Gastroesophageal sphincter (tissue), 4 donors: ENCODE measurements around the gene ADPRM. TPM values are rescaled to one million over a fixed set of nuclear protein-coding genes. Genes with fewer than 3 reads are reported as not detected.

Experiments
- ATAC-seq: fragments of 150-250 bp; one replicate; pipeline ENCODE4 v1.9.1; 2016; ENCODE audit warnings: mild to moderate bottlenecking, moderate library complexity
- H3K27ac ChIP-seq, 4 donors: fragments of 200-600 bp; sonication (generic) in 3 of 4; 1 replicate in 3 of 4; 2 replicates in 1 of 4; pipeline ENCODE4 v1.5.1; 2016 to 2019
- H3K27me3 ChIP-seq: fragments of 200-600 bp; sonication (generic); one replicate; pipeline ENCODE4 v1.5.1; 2019
- H3K36me3 ChIP-seq, 2 donors: fragments of 200-600 bp; sonication (generic); one replicate each; pipeline ENCODE4 v1.5.1; 2019; ENCODE audit warnings: control low read depth in 1 of 2
- H3K4me1 ChIP-seq, 3 donors: fragments of 200-600 bp; sonication (generic); 1 replicate in 2 of 3; 2 replicates in 1 of 3; pipeline ENCODE4 v1.5.1; 2016 to 2019; ENCODE audit warnings: control low read depth in 2 of 3
- H3K4me3 ChIP-seq, 2 donors: fragments of 200-600 bp; sonication (generic); one replicate each; pipeline ENCODE4 v1.5.1; 2019; ENCODE audit warnings: mild to moderate bottlenecking in 1 of 2, moderate library complexity in 1 of 2
- H3K9me3 ChIP-seq, 3 donors: fragments of 200-600 bp; sonication (generic); one replicate each; pipeline ENCODE4 v1.5.1; 2017 to 2019; ENCODE audit warnings: control low read depth in 2 of 3
- CTCF ChIP-seq, 4 experiments: fragments of 200-600 bp in 2 of 4; fragments of 450-650 bp in 2 of 4; sonication (generic) in 1 of 4; IDR thresholded peaks; one replicate each; pipeline ENCODE4 v1.5.1; 2017 to 2019; ENCODE audit warnings: antibody characterized with exemption in 4 of 4, mild to moderate bottlenecking in 2 of 4, moderate library complexity in 2 of 4
- EP300 ChIP-seq: sonication (generic); formaldehyde crosslinking; IDR thresholded peaks from one replicate; pipeline ENCODE4 v1.6.1; 2017; ENCODE audit warnings: antibody characterized with exemption, mild to moderate bottlenecking
- POLR2A ChIP-seq, 2 donors: fragments of 450-650 bp; IDR thresholded peaks; one replicate each; pipeline ENCODE4 v1.6.1; 2017; ENCODE audit warnings: antibody characterized with exemption in 2 of 2, mild to moderate bottlenecking in 2 of 2, moderate library complexity in 1 of 2
- POLR2AphosphoS5 ChIP-seq: sonication (generic); formaldehyde crosslinking; IDR thresholded peaks from one replicate; pipeline ENCODE4 v1.6.1; 2017; ENCODE audit warnings: antibody characterized with exemption
- WGBS, 2 donors: methylation state at CpG; one replicate each; pipeline ENCODE4 v1.1.5; 2018; ENCODE audit warnings: low coverage in 1 of 2; 5-methylcytosine and 5-hydroxymethylcytosine counted together
- total RNA-seq, 4 donors: library from RNA; depleted of rRNA; stranded (reverse); fragments of >200 nt; gene quantifications; one replicate each; pipeline ENCODE4 v1.1.0, GENCODE V29; 2016

ADPRM gene
- total RNA-seq, 4 donors from 2014 or later: 8.3 to 13.2 (median 9.5) TPM

- Histone ChIP-seq H3K27me3 (no peaks in the 10 kb centered on the region), H3K36me3 (peaks cover 0 to 13% of the 10 kb centered on the region in 2 donors), H3K4me3 (no peak overlapping the region), H3K9me3 (no peaks in the 10 kb centered on the region), H3K27ac (no peak overlapping the region), H3K4me1 (no peaks in the 10 kb centered on the region)
- TF ChIP-seq POLR2AphosphoS5: no peak
- no peak for TF ChIP-seq EP300
- TF ChIP-seq CTCF (IDR thresholded peaks at IDR 0.05): no peak
- no peak for TF ChIP-seq POLR2A (IDR thresholded peaks at IDR 0.05)
- no peak for ATAC-seq
- 50 to 63% methylated on average over 1 of the region's 1 CpG for WGBS, 2 donors
Observed at GRCh38 chr17:10668775-10669174, 28.6 kb upstream of the ADPRM start.

DNA sequence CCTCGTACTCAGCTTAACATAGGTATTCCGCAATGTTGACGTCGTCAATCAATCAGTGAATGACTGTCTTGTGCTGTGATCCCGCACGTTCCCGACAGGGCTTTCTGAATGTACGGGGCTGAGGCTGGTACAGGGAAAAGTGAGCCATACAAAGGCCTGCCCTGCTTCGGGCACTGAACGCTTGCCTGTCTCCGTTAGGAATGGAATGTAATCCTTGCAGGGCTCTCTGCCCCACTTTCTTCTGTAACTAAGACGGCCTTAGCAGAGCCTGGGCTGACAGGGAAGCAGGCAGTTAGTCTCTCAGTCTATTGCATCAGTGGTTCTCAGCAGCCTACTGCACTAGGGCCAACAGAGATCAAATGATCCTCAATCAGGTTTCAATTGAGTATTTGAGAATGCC, 24.1 kb upstream of the ADPRM start:
- Histone ChIP-seq H3K27ac (peak overlapping the region in 2 of 4 donors; percentile 37 to 52), H3K4me3 (no peak overlapping the region), H3K36me3 (peaks cover 0 to 54% of the 10 kb centered on the region in 2 donors), H3K9me3 (no peaks in the 10 kb centered on the region), H3K27me3 (no peaks in the 10 kb centered on the region), H3K4me1 (no peaks in the 10 kb centered on the region)
- peak; percentile 72 for ATAC-seq
- WGBS, 2 donors: 39 to 67% methylated on average over 2 to 9 of the region's 12 CpGs
- no peak for TF ChIP-seq EP300
- no peak for TF ChIP-seq POLR2A (IDR thresholded peaks at IDR 0.05)
- TF ChIP-seq CTCF (IDR thresholded peaks at IDR 0.05): no peak
- no peak for TF ChIP-seq POLR2AphosphoS5

GRCh38 chr17:10674704-10675103, 22.7 kb upstream of the ADPRM start:
- peaks cover 0 to 66% of the 10 kb centered on the region in 2 donors for H3K36me3 ChIP-seq
- ATAC-seq: no peak
- no peak overlapping the region for H3K4me3 ChIP-seq
- 100% methylated on average over 1 of the region's 4 CpGs for WGBS, 2 donors
- H3K27ac ChIP-seq: no peak overlapping the region
- no peaks in the 10 kb centered on the region for H3K27me3 ChIP-seq
- TF ChIP-seq POLR2AphosphoS5 (no peak), EP300 (no peak), POLR2A (IDR thresholded peaks at IDR 0.05) (no peak), CTCF (IDR thresholded peaks at IDR 0.05) (no peak)
- H3K9me3 ChIP-seq: no peaks in the 10 kb centered on the region
- no peaks in the 10 kb centered on the region for H3K4me1 ChIP-seq

GRCh38 chr17:10681866-10682446, 15.4 kb upstream of the ADPRM start:
- Histone ChIP-seq H3K9me3 (no peaks in the 10 kb centered on the region), H3K27ac (peak overlapping the region; percentile 56 to 67 (median 58)), H3K4me3 (no peak overlapping the region), H3K36me3 (peaks cover 0 to 93% of the 10 kb centered on the region in 2 donors), H3K27me3 (no peaks in the 10 kb centered on the region), H3K4me1 (peaks cover 0 to 14% (median 0%) of the 10 kb centered on the region in 3 donors)
- ATAC-seq: no peak
- no peak for TF ChIP-seq EP300
- TF ChIP-seq POLR2AphosphoS5: no peak
- TF ChIP-seq POLR2A (IDR thresholded peaks at IDR 0.05): no peak
- WGBS, 2 donors: 24 to 41% methylated on average over 6 to 7 of the region's 7 CpGs

DNA sequence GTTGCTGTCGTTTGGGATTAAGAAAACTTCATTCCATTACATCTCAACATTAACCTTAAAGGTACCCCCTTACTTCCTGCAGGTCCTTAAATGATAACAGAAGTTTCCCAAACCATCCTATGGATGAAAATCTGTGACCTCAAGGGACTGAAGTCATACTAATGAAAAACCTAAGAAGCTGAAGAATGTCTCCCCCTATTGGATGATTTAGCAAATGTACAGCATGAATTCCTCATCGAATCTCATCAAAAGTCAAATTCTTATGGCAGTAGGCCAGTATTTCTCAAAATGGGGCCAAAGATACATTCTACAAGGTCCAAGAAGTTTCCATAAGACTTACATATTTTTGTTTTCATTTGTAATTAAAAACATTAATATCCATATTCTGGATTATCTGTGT, 13.5 kb upstream of the ADPRM start:
- Histone ChIP-seq H3K36me3 (peaks cover 0 to 86% of the 10 kb centered on the region in 2 donors), H3K4me1 (peaks cover 0 to 14% (median 0%) of the 10 kb centered on the region in 3 donors), H3K27ac (no peak overlapping the region), H3K27me3 (no peaks in the 10 kb centered on the region), H3K4me3 (no peak overlapping the region), H3K9me3 (no peaks in the 10 kb centered on the region)
- TF ChIP-seq POLR2AphosphoS5: no peak
- no peak for TF ChIP-seq EP300
- no peak for TF ChIP-seq POLR2A (IDR thresholded peaks at IDR 0.05)
- TF ChIP-seq CTCF (IDR thresholded peaks at IDR 0.05): peak; percentile 20 to 33 (median 25)
- no peak for ATAC-seq
- WGBS, 2 donors: 46 to 71% methylated on average over 2 of the region's 2 CpGs
